Measurements from ENCODE around the gene RAB3C. TPM values are rescaled to one million over a fixed set of nuclear protein-coding genes. Genes with fewer than 3 reads are reported as not detected.
A peak's percentile ranks its signal among the peaks of the same experiment; 100 is the strongest.
"Not testable (repeated sequence)": the region's sequence is repeated elsewhere in the genome, so short reads cannot be mapped to it uniquely, and the experiment has no call there.

RAB3C gene
- total RNA-seq, 1 donor, result not detected

DNA sequence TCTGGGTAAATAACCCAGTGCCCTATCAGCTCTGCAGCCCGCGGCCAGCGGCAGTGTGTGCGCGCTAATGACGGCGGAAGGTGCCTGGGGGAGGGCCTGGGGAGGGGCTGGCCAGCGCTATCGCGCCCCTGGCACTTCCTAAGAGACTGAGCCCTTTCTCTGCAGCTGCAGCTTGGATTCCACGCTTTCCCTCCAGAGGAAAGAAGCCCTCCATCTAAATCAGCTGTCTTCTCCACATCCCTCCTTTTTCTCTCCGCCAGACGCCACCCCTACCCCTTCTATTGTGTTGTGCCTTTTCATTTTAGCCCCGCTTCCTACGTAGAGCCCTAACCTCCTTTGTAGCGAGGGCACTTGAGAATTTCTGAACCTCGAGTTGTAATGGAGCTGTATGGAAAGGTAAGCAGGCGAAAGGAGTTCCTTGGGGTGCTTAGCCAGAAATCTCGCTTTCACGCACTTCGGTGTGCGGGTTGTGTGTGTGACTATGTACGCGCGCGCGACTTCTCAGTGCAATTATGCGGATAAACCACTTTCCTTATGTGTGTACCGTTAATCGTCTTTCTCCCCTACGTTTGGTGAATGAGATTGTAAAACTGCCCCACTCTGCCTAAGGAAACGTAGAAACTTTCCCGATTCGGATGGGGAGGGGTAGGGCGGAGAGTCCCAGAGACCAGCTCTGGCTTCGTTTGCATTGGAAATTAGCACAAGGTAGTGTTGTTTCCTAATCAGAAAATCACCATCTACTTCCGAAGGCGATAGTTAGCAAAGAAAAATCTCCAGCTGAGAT is 664 bp upstream of the RAB3C start:
- TF ChIP-seq, protein P1, sequence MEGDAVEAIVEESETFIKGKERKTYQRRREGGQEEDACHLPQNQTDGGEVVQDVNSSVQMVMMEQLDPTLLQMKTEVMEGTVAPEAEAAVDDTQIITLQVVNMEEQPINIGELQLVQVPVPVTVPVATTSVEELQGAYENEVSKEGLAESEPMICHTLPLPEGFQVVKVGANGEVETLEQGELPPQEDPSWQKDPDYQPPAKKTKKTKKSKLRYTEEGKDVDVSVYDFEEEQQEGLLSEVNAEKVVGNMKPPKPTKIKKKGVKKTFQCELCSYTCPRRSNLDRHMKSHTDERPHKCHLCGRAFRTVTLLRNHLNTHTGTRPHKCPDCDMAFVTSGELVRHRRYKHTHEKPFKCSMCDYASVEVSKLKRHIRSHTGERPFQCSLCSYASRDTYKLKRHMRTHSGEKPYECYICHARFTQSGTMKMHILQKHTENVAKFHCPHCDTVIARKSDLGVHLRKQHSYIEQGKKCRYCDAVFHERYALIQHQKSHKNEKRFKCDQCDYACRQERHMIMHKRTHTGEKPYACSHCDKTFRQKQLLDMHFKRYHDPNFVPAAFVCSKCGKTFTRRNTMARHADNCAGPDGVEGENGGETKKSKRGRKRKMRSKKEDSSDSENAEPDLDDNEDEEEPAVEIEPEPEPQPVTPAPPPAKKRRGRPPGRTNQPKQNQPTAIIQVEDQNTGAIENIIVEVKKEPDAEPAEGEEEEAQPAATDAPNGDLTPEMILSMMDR (IDR thresholded peaks at IDR 0.05; ENCODE audit: insufficient read depth, low read depth, low read length), result no peak
- peak overlapping the region; percentile 56 for H3K4me3 ChIP-seq (ENCODE audit: low read depth, low read length)
- no peak for DNase-seq (ENCODE audit: low read depth)

DNA sequence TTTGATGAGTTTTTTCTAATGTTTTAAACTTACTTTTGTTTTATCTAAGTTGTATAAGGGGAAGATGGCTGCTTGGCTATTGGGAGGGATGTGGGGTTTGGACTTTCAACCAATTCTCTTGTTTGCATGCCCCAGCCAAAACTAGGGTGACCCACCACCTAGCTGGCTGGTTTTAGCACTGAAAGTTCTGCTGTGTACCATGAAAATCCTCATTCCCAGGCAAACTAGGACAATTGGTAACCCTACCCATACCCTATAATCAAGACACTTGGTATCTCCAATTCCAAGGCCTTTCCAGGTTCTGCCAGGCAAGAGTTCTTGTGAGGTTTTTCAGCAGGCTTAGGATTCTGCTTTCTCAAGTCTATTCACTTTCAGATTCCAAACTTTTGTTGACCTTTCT is 13.1 kb downstream of the RAB3C start:
- DNase-seq (ENCODE audit: low read depth), result no peak
- no peak overlapping the region for H3K4me3 ChIP-seq (ENCODE audit: low read depth, low read length)
- TF ChIP-seq, protein P1 (IDR thresholded peaks at IDR 0.05; ENCODE audit: insufficient read depth, low read depth, low read length), result no peak

DNA sequence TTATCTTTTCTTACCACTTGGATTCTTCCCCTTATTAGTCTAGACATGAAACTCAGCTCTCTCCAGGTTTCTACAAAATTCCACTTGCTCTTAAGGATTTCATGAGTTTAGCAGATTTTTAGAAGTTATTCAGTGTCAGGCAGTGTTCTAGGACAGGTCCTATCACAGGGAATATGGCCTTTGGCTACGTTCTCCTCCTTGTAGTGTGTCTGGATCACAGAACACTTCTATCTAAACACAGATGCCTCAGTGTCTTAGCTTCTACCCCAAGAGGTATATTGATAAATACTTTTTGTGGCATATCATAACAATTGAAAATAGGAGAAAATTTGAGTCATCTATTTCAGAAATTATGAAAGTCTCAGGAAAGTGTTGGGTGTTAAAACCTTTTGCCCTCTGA is 15.6 kb downstream of the RAB3C start:
- no peak overlapping the region for H3K4me3 ChIP-seq (ENCODE audit: low read depth, low read length)
- DNase-seq (ENCODE audit: low read depth), result no peak
- TF ChIP-seq, protein P1 (IDR thresholded peaks at IDR 0.05; ENCODE audit: insufficient read depth, low read depth, low read length), result no peak

DNA sequence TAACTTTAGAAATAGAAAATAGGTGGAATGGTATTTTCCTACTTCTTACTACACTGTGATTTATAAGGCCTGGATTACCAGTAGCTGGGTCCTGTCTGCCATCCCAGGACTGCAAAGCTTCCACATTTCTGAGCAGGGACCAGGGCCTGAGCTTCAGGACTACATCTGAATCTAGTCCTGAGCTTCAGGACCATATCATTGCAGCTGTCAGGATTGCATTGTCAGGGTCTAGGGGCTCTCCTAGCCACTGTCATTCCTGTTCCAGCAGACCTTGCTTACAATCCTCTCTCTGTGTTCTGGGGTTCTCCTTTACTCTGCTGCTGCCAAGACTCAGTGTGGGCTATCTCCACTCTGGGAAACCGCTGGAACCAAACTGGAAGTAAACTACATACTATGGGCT is 16.3 kb downstream of the RAB3C start:
- TF ChIP-seq, protein P1 (IDR thresholded peaks at IDR 0.05; ENCODE audit: insufficient read depth, low read depth, low read length), result no peak

DNA sequence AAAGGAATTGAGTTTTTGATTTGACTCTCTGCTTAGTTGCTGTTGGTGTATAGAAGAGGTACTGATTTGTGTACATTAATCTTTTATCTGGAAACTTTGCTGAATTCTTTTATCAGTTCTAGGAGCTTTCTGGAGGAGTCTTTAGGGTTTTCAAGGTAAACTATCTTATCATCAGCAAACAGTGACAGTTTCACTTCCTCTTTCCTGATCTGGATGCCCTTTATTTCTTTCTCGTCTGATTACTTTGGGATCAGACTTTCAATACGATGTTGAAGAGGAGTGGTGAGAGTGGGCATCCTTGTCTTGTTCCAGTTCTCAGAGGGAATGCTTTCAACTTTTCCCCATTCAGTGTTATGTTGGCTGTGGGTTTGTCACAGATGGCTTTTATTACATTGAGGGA is 17.7 kb downstream of the RAB3C start:
- not testable (repeated sequence) for H3K4me3 ChIP-seq (ENCODE audit: low read depth, low read length); DNase-seq (ENCODE audit: low read depth)

More for the DNA sequence above, 16.3 kb downstream of the RAB3C start:
- H3K4me3 ChIP-seq (ENCODE audit: low read depth, low read length), result no peak overlapping the region
- no peak for DNase-seq (ENCODE audit: low read depth)

DNA sequence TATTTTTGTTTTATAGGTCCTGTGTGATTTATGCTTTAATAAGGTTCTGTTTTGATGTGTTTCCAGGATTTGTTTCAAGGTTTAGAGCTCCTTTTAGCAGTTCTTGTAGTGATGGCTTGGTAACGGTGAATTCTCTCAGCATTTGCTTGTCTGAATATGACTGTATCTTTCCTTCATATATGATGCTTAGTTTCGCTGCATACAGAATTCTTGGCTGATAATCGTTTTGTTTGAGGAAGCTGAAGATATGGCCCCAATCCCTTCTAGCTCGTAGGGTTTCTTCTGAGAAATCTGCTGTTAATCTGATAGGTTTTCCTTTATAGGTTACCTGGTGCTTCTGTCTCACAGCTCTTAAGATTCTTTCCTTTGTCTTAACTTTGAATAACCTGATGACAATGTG is 20.0 kb downstream of the RAB3C start:
- not testable (repeated sequence) for H3K4me3 ChIP-seq (ENCODE audit: low read depth, low read length); DNase-seq (ENCODE audit: low read depth)

DNA sequence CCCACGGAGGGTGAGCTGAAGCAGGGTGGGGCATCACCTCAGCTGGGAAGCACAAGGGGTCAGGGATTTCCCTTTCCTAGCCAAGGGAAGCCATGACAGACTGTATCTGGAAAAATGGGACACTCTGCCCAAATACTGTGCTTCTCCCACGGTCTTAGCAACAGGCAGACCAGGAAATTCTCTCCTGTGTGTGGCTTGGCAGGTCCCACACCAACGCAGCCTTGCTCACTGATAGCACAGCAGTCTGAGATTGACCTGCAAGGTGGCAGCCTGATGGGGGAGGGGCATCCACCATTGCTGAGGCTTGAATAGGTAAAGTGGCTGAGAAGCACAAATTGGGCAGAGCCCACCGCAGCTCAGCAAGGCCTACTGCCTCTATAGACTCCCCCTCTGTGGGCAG is 23.2 kb downstream of the RAB3C start:
- DNase-seq (ENCODE audit: low read depth), result no peak
- TF ChIP-seq, protein P1 (IDR thresholded peaks at IDR 0.05; ENCODE audit: insufficient read depth, low read depth, low read length), result no peak
- no peak overlapping the region for H3K4me3 ChIP-seq (ENCODE audit: low read depth, low read length)

DNA sequence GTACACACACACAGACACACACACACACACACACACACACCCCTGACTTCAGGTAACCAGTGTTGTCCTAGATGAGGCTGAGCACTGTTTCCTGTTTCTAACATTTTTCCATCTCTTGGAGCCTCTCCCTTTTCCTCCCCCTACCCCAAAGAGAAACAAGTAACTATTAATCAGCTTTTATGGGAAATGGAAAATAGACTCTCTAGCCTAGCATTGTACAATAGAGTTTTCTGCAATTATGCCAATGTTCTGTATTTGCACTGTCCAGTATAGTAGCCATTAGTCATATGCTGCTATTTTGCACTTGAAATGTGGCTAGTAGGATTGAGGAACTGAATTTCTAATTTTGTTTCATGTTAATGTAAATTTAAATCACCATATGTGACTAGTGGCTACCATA is 33.1 kb downstream of the RAB3C start:
- no peak for DNase-seq (ENCODE audit: low read depth)
- TF ChIP-seq, protein P1 (IDR thresholded peaks at IDR 0.05; ENCODE audit: insufficient read depth, low read depth, low read length), result no peak
- no peak overlapping the region for H3K4me3 ChIP-seq (ENCODE audit: low read depth, low read length)
